HCT116 (cell line): ENCODE results near the gene THAP10. TPM values are rescaled to one million over a fixed set of nuclear protein-coding genes. Genes with fewer than 3 reads are reported as not detected.
A peak's percentile ranks its signal among the peaks of the same experiment; 100 is the strongest.

ENCODE experiments used
- ATAC-seq: fragments of 200-7000 bp; cut with Tn5 transposase; 2 replicates; pipeline ENCODE4 v1.9.1; 2020; ENCODE audit warnings: mild to moderate bottlenecking, moderate library complexity
- BruUV-seq: library from RNA; stranded (reverse); fragments of 400-500 nt; replicated peaks from 2 replicates; lab custom pipeline; 2021; lab: Mats Ljungman, UMichigan
- CTCF ChIA-PET: fragments of 300-600 bp; sonication (Branson Sonifier 250); formaldehyde crosslinking; loops from one replicate; lab custom pipeline; 2021; ENCODE audit warnings: antibody characterized with exemption; lab: Charles Lee
- POLR2A ChIA-PET: fragments of 300-600, 350-600 bp; sonication (Branson Sonifier 250); formaldehyde crosslinking; loops from one replicate; lab custom pipeline; 2021; ENCODE audit warnings: antibody characterized with exemption; lab: Charles Lee
- RAD21 ChIA-PET, 2 experiments: fragments of 300-600 bp; sonication (Branson Sonifier 250); formaldehyde crosslinking; loops; one replicate each; lab custom pipeline; 2023; ENCODE audit warnings: low total read pairs in 2 of 2; ENCODE audit not compliant: uncharacterized antibody in 2 of 2, unreplicated experiment in 2 of 2, low non-redundant PET in 1 of 2; lab: Charles Lee
- DNase-seq: peaks from one replicate; pipeline ENCODE4 v3.0.0-alpha.2; 2010; ENCODE audit warnings: low read depth, low spot score
- H2AFZ ChIP-seq: fragments of 200-600 bp; shearing (Covaris generic), sonication (generic); 2 replicates; pipeline ENCODE4 v1.6.1; 2017; ENCODE audit warnings: low read depth, mixed run types, mixed read lengths, antibody characterized with exemption, low read length; ENCODE audit not compliant: poor library complexity, severe bottlenecking
- H3K27ac ChIP-seq: 2 replicates; pipeline ENCODE4 v1.5.1; 2012; ENCODE audit warnings: low read depth, low read length
- H3K27me3 ChIP-seq: fragments of 200-600 bp; sonication (generic); 2 replicates; pipeline ENCODE4 v1.6.1; 2016; ENCODE audit warnings: mixed run types, low read length, mixed read lengths; ENCODE audit not compliant: insufficient read depth
- H3K36me3 ChIP-seq, 2 experiments: fragments of 200-500 bp in 1 of 2; fragments of 200-600 bp in 1 of 2; sonication (Bioruptor generic) in 1 of 2; sonication (generic) in 1 of 2; 2 replicates each; pipeline versions ENCODE4 v1.5.1 to v1.6.1; 2014 to 2016; ENCODE audit warnings: low read length in 2 of 2, inconsistent platforms in 1 of 2, mixed read lengths in 1 of 2, mixed run types in 1 of 2; ENCODE audit not compliant: insufficient read depth in 2 of 2, control insufficient read depth in 1 of 2
- H3K4me1 ChIP-seq, 2 experiments: fragments of 200-600 bp in 1 of 2; sonication (generic) in 1 of 2; 2 replicates each; pipeline versions ENCODE4 v1.5.1 to v1.6.1; 2012 to 2017; ENCODE audit warnings: low read length in 2 of 2, inconsistent platforms in 1 of 2, mild to moderate bottlenecking in 1 of 2, mixed read lengths in 1 of 2, mixed run types in 1 of 2, moderate library complexity in 1 of 2; ENCODE audit not compliant: insufficient read depth in 2 of 2, control insufficient read depth in 1 of 2
- H3K4me2 ChIP-seq: fragments of 200-600 bp; sonication (generic); 2 replicates; pipeline ENCODE4 v1.6.1; 2017; ENCODE audit warnings: mixed run types, low read length, mixed read lengths
- H3K4me3 ChIP-seq, 2 experiments: fragments of 200-600 bp in 1 of 2; sonication (generic) in 1 of 2; replicated peaks in 1 of 2; 2 replicates each; pipeline ENCODE4 v1.5.1; 2011 to 2016; ENCODE audit warnings: low read length in 2 of 2, control low read depth in 1 of 2, low read depth in 1 of 2, mild to moderate bottlenecking in 1 of 2, mixed read lengths in 1 of 2, mixed run types in 1 of 2
- H3K79me2 ChIP-seq: fragments of 200-600 bp; sonication (generic); 2 replicates; pipeline ENCODE4 v1.6.1; 2017; ENCODE audit warnings: mild to moderate bottlenecking, mixed run types, low read length, moderate library complexity, mixed read lengths; ENCODE audit not compliant: insufficient read depth
- H3K9ac ChIP-seq: fragments of 200-600 bp; sonication (generic); 2 replicates; pipeline ENCODE4 v1.6.1; 2016; ENCODE audit warnings: low read length, mixed read lengths
- H3K9me2 ChIP-seq: fragments of 200-600 bp; sonication (generic), shearing (Covaris generic); 2 replicates; pipeline ENCODE4 v1.6.1; 2017; ENCODE audit warnings: mixed run types, mild to moderate bottlenecking, moderate library complexity; ENCODE audit not compliant: insufficient read depth
- H3K9me3 ChIP-seq, 2 experiments: fragments of 200-500 bp in 1 of 2; fragments of 200-600 bp in 1 of 2; sonication (Bioruptor generic) in 1 of 2; sonication (generic) in 1 of 2; 2 replicates each; pipeline ENCODE4 v1.6.1; 2014 to 2017; ENCODE audit warnings: low read length in 2 of 2, mixed read lengths in 2 of 2, inconsistent platforms in 1 of 2, low read depth in 1 of 2, mild to moderate bottlenecking in 1 of 2, mixed run types in 1 of 2, moderate library complexity in 1 of 2; ENCODE audit not compliant: control insufficient read depth in 1 of 2, insufficient read depth in 1 of 2
- H4K20me1 ChIP-seq: fragments of 200-600 bp; sonication (generic), shearing (Covaris generic); 2 replicates; pipeline ENCODE4 v1.6.1; 2017; ENCODE audit warnings: mixed run types, mild to moderate bottlenecking, moderate library complexity; ENCODE audit not compliant: insufficient read depth
- ELF1 ChIP-seq: IDR thresholded peaks from 2 replicates; pipeline ENCODE4 v1.6.1; 2012; ENCODE audit warnings: low read depth, borderline replicate concordance
- EZH2 ChIP-seq: fragments of 200-600 bp; sonication (generic); IDR thresholded peaks from 2 replicates; pipeline ENCODE4 v1.6.1; 2017; ENCODE audit warnings: antibody characterized with exemption, mixed run types
- EZH2phosphoT487 ChIP-seq: fragments of 200-600 bp; IDR thresholded peaks from 2 replicates; pipeline ENCODE4 v1.6.1; 2018; ENCODE audit warnings: antibody characterized with exemption, borderline replicate concordance
- FOSL1 ChIP-seq: IDR thresholded peaks from 2 replicates; pipeline ENCODE4 v1.6.1; 2012; ENCODE audit warnings: low read depth
- JUND ChIP-seq: IDR thresholded peaks from 2 replicates; pipeline ENCODE4 v1.6.1; 2012
- POLR2AphosphoS5 ChIP-seq: IDR thresholded peaks from 2 replicates; pipeline ENCODE4 v1.6.1; 2011; ENCODE audit warnings: mild to moderate bottlenecking, low read depth, low read length, moderate library complexity
- RAD21 ChIP-seq: IDR thresholded peaks from 2 replicates; pipeline ENCODE4 v1.6.1; 2012; ENCODE audit warnings: low read depth, mild to moderate bottlenecking
- SIN3A ChIP-seq: IDR thresholded peaks from 2 replicates; pipeline ENCODE4 v1.6.1; 2012; ENCODE audit warnings: low read depth
- SP1 ChIP-seq: IDR thresholded peaks from 2 replicates; pipeline ENCODE4 v1.6.1; 2012; ENCODE audit warnings: low read depth
- TCF7L2 ChIP-seq: IDR thresholded peaks from 2 replicates; pipeline ENCODE4 v1.7.0; 2011; ENCODE audit warnings: borderline replicate concordance, inconsistent platforms; ENCODE audit not compliant: insufficient read depth, insufficient read length; ENCODE audit errors: extremely low read depth
- ZFX ChIP-seq: fragments of 450-650 bp; IDR thresholded peaks from 2 replicates; pipeline ENCODE4 v1.6.1; 2017
- intact Hi-C: fragments of 100-400 bp; cut with micrococcal nuclease; formaldehyde crosslinking; loops from 2 replicates; pipeline ENCODE4 v1.10.0; 2022
- total RNA-seq: library from RNA; stranded (reverse); gene quantifications from one replicate; pipeline ENCODE4 v1.2.1, GENCODE V29; 2021; ENCODE audit not compliant: unreplicated experiment
- TF ChIP-seq, protein P1 (sequence below): IDR thresholded peaks from 2 replicates; pipeline ENCODE4 v1.6.1; 2011; ENCODE audit warnings: mild to moderate bottlenecking, low read length, moderate library complexity; ENCODE audit not compliant: insufficient replicate concordance; ENCODE audit errors: extremely low read depth
- TF ChIP-seq, protein P2 (sequence below), 3 experiments: fragments of 200-600 bp in 1 of 3; sonication (generic) in 1 of 3; IDR thresholded peaks in 2 of 3; conservative IDR thresholded peaks in 1 of 3; 2 replicates each; pipeline ENCODE4 v1.5.1; 2012 to 2017; ENCODE audit warnings: low read depth in 2 of 3, low read length in 2 of 3, antibody characterized with exemption in 1 of 3, borderline replicate concordance in 1 of 3, control low read depth in 1 of 3, mild to moderate bottlenecking in 1 of 3, mixed read lengths in 1 of 3, mixed run types in 1 of 3, moderate library complexity in 1 of 3; ENCODE audit not compliant: insufficient read depth in 1 of 3
- TF ChIP-seq, protein P3 (sequence below): IDR thresholded peaks from 2 replicates; pipeline ENCODE4 v1.6.1; 2012; ENCODE audit warnings: low read depth
- TF ChIP-seq, protein P4 (sequence below): IDR thresholded peaks from 2 replicates; pipeline ENCODE4 v1.6.1; 2012

Gene THAP10
- total RNA-seq, 1 experiment from 2014 or later: 2.8 TPM

DNA sequence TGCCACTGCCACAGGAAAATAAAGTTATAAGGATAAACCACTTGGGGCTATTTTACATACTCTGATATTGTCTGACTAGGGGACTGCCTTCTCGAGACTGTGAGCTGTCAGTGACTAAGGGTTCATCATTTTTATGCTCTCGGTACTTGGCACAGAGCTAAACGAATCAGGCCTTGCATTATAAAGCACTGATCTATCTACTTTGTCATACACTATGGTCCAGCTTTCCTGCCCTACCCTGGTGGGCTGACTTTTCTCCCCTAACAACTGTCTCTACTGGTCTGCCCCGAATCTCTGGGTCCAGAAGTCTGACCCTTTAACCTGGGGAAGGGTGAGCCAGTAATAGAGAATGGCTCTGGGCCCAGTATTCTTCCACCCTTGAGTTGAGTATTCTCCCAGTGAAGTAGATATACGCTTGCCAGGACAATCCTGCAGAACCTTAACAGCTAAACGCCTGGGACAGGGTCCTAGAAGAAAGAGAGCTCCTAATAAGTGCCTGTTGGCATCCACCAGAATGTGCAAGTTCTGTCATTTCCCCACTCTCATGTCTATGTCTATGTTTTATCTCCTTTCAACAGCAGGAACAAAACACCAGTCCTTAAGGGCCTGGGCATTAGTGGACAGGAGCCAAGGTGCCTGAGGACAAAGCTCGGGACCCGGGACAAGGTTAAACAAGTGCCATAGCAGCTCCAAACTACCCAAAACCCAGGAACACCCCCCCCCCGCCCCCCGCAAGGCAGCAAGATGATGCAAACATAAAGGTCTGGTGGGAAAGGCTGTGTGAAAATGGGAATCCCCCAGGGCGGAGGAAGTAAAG is 39.5 kb downstream of the THAP10 start:
- intact Hi-C loops: no loop called here
- RAD21 ChIA-PET: no interaction called here
- H3K9ac ChIP-seq: peak overlapping the region; percentile 70
- no peak for ATAC-seq
- no peak for TF ChIP-seq SIN3A
- no peak for TF ChIP-seq EZH2
- TF ChIP-seq EZH2phosphoT487: no peak
- no peak for TF ChIP-seq FOSL1
- no peak for TF ChIP-seq SP1
- no peak for TF ChIP-seq RAD21
- TF ChIP-seq ELF1: no peak
- no peak for TF ChIP-seq POLR2AphosphoS5
- TF ChIP-seq, protein P1, sequence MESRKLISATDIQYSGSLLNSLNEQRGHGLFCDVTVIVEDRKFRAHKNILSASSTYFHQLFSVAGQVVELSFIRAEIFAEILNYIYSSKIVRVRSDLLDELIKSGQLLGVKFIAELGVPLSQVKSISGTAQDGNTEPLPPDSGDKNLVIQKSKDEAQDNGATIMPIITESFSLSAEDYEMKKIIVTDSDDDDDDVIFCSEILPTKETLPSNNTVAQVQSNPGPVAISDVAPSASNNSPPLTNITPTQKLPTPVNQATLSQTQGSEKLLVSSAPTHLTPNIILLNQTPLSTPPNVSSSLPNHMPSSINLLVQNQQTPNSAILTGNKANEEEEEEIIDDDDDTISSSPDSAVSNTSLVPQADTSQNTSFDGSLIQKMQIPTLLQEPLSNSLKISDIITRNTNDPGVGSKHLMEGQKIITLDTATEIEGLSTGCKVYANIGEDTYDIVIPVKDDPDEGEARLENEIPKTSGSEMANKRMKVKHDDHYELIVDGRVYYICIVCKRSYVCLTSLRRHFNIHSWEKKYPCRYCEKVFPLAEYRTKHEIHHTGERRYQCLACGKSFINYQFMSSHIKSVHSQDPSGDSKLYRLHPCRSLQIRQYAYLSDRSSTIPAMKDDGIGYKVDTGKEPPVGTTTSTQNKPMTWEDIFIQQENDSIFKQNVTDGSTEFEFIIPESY: no peak
- TF ChIP-seq JUND: no peak
- TF ChIP-seq, protein P2, sequence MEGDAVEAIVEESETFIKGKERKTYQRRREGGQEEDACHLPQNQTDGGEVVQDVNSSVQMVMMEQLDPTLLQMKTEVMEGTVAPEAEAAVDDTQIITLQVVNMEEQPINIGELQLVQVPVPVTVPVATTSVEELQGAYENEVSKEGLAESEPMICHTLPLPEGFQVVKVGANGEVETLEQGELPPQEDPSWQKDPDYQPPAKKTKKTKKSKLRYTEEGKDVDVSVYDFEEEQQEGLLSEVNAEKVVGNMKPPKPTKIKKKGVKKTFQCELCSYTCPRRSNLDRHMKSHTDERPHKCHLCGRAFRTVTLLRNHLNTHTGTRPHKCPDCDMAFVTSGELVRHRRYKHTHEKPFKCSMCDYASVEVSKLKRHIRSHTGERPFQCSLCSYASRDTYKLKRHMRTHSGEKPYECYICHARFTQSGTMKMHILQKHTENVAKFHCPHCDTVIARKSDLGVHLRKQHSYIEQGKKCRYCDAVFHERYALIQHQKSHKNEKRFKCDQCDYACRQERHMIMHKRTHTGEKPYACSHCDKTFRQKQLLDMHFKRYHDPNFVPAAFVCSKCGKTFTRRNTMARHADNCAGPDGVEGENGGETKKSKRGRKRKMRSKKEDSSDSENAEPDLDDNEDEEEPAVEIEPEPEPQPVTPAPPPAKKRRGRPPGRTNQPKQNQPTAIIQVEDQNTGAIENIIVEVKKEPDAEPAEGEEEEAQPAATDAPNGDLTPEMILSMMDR (IDR thresholded peaks at IDR 0.05 in 2 of 3, conservative IDR thresholded peaks at IDR 0.05 in 1 of 3; ENCODE audit: borderline replicate concordance in 1 of 3, insufficient read depth in 1 of 3, low read depth in 2 of 3, low read length in 2 of 3): no peak
- TF ChIP-seq TCF7L2: no peak
- TF ChIP-seq ZFX: no peak
- TF ChIP-seq, protein P3, sequence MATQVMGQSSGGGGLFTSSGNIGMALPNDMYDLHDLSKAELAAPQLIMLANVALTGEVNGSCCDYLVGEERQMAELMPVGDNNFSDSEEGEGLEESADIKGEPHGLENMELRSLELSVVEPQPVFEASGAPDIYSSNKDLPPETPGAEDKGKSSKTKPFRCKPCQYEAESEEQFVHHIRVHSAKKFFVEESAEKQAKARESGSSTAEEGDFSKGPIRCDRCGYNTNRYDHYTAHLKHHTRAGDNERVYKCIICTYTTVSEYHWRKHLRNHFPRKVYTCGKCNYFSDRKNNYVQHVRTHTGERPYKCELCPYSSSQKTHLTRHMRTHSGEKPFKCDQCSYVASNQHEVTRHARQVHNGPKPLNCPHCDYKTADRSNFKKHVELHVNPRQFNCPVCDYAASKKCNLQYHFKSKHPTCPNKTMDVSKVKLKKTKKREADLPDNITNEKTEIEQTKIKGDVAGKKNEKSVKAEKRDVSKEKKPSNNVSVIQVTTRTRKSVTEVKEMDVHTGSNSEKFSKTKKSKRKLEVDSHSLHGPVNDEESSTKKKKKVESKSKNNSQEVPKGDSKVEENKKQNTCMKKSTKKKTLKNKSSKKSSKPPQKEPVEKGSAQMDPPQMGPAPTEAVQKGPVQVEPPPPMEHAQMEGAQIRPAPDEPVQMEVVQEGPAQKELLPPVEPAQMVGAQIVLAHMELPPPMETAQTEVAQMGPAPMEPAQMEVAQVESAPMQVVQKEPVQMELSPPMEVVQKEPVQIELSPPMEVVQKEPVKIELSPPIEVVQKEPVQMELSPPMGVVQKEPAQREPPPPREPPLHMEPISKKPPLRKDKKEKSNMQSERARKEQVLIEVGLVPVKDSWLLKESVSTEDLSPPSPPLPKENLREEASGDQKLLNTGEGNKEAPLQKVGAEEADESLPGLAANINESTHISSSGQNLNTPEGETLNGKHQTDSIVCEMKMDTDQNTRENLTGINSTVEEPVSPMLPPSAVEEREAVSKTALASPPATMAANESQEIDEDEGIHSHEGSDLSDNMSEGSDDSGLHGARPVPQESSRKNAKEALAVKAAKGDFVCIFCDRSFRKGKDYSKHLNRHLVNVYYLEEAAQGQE: no peak
- TF ChIP-seq, protein P4, sequence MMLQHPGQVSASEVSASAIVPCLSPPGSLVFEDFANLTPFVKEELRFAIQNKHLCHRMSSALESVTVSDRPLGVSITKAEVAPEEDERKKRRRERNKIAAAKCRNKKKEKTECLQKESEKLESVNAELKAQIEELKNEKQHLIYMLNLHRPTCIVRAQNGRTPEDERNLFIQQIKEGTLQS: no peak
- TF ChIP-seq, all 23 proteins: peak for 0
- no peaks in the 10 kb centered on the region for H3K9me2 ChIP-seq
- H3K79me2 ChIP-seq: no peaks in the 10 kb centered on the region
- no peak overlapping the region for H2AFZ ChIP-seq
- peak overlapping the region; percentile 62 to 69 for H3K4me3 ChIP-seq
- H4K20me1 ChIP-seq: no peaks in the 10 kb centered on the region
- H3K27me3 ChIP-seq: no peaks in the 10 kb centered on the region
- 0 out of 4 replicates have a peak, but pooled peaks cover 0 to 2% of the 10 kb centered on the region in 2 experiments for H3K36me3 ChIP-seq
- no peaks in the 10 kb centered on the region for H3K9me3 ChIP-seq
- no peak for DNase-seq
- no peak overlapping the region; the same call in 1 of the 2 replicates for H3K27ac ChIP-seq
- TSS peak; percentile 54 for BruUV-seq
- CTCF ChIA-PET: interaction anchor here (1.4 to 2.1 kb wide), 2 partner anchors 28 to 41 kb away, joined by 4 to 5 read pairs; no protein-coding TSS in a partner anchor
- H3K4me2 ChIP-seq: peak overlapping the region; percentile 95
- H3K4me1 ChIP-seq: peaks cover 4 to 22% of the 10 kb centered on the region in 2 experiments; a peak in 2 of 4 replicates
- POLR2A ChIA-PET: no interaction called here
